Stimulated activated CD8-positive, alpha-beta memory T cell treated with anti-CD3 and anti-CD28 coated beads, Interleukin-4, amount 100 ng/mL, for 4 hours (primary cell): ENCODE results near the gene HOXD12.

Source experiments
- DNase-seq, 2 donors: peaks; one replicate each; pipeline ENCODE4 v3.0.0-alpha.2; 2020; ENCODE audit warnings: low read depth in 2 of 2, low spot score in 1 of 2

The HOXD12 gene

DNA sequence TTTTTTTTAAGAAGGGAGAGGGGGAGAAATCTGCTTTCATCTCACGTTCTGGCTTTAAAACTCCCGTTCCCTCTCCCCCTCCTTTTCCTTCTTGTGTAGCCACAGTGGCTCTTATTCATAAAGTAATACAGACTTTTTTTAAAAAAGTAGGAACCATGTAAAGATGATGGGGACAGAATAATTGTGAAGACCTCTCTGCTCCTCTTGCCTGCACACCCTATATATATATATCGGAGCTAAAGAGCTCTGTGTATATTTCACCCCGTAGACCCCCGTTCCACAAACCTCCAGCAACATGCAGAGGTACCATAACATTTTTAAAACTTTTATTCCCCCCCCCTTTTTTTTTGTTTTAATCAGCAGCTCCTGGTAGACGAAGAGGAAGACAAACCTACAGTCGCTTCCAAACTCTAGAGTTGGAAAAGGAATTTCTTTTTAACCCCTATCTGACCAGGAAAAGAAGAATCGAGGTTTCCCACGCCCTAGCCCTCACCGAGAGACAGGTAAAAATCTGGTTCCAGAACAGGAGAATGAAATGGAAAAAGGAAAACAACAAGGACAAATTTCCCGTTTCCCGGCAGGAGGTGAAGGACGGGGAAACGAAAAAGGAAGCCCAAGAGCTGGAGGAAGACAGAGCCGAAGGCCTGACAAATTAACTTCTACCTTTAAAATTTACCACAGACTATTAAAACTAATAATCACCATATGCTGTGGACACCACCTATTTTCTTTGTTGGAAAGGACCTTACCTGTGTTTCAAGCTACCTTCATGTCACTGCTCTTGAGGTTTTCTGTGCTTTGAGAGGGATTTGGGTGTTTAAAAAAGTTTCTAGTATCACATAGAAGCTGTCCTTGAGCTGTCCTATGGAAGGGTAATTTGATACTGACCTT is 31.6 kb downstream of the HOXD12 start:
- DNase-seq = no peak

DNA sequence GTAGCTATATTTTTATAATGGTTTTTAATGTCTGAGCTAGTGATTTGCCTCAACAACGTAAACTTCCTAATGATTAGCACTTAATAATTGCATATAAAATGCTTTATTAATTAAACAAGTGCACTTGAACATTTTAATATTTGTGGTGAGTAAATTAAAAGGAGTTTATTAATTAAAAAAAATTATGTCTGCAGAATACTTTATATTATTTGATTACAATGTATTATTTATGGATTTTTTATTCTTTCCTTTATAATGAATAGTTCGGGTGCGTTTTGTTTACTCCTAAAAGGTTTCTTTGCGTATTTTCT is 32.2 kb downstream of the HOXD12 start:
- DNase-seq = no peak

DNA sequence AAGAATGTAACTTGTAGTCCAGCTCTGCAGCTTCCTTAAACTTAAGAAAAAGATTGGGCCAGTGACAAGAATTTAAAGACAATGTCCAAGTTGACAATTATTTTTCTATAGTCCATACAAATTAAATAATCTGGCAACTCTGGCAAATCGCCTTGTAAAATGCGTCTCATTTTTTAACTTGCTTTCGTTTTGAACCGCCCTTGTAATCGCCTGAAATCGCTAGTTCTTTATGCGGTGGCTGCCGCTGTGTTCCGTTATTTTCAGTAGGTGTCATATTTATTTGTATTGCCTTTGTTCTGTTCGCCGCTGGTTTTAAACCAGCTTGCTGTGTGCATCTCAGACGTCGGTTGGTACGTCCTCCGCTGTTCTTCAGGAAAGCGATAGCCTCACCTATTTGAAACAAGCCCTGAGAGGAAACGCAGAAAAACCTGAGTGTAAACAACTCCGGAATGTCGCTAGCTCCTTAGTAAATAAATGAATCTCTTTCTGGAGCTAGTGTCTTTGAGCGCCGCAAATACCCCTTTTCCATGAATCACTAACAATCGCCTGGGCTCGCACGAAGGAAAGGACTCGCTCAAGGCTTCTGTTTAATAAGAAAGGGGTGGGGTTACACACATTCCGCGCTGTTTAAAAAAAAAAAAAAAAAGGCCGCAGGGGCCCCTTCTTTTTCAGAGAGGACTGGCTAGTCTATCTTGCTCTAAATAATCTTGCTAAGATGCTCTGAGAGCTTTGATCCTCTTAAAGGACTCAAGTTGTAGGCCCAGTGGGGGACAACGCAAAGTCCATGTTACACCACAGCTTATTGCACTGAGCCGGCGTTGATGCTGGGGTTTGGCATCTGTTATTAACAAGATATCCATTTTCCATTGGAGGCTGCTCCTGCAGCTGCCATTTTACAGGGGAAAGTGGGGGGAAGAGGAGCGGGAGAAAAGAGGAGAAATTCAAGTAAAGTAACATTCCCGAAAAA is 32.9 kb downstream of the HOXD12 start:
- DNase-seq = no peak

DNA sequence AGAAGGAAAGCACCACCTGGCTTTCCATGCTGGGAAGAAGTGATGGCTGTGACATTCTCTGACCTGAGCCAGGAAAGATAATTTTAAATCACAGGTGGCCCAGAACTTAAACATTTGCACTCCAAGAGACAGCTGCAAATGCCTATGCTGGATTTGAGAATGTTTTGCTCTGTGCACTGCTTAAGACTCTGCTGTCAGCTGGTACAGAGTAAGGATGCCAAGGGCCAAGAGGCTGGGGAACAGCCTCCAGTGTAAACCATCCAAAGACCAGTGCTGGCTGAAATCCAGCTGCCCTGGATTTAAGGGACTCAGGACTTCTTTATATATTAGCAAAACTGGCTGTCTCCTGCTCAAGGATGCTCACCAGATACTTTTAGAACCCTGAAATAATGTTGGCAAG is 33.8 kb downstream of the HOXD12 start:
- no peak for DNase-seq

DNA sequence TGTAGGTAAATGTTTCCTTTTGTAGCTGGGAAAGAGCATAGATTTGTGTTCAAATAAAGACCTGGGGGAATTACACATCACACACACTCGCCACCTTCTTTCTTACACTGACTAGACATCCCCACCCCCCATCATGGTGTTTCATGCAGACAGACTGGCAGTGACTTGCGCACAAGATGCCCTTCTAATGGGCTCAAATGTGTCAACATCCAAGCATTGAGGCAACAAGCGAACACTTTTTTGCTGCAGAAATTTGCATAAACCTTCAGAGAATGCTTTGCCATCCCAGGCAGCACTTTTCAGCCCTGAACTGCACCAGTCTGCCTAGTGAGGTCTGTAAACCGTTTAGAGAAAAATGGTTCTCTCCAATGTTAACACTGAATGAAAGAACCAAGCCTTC is 34.4 kb downstream of the HOXD12 start:
- no peak for DNase-seq

DNA sequence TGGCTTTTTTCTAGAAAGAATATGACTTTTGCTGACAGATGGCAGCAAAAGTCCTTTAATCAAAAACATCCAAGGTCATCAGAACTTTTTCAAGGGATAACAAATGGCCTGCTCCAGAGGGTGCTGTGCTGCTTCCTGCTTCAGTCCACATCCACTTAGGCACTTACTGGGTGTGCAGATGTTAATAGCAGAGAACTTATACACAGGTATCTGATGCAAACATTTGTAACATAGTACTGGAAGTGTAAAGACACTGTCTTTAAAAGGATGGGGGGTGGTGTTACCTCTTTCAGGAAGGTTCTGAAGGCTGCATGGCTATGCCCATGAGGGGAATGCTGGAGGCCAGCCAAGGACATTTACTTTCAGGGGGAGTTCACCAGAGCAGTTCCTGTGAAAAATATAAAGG is 35.4 kb downstream of the HOXD12 start:
- DNase-seq = no peak

DNA sequence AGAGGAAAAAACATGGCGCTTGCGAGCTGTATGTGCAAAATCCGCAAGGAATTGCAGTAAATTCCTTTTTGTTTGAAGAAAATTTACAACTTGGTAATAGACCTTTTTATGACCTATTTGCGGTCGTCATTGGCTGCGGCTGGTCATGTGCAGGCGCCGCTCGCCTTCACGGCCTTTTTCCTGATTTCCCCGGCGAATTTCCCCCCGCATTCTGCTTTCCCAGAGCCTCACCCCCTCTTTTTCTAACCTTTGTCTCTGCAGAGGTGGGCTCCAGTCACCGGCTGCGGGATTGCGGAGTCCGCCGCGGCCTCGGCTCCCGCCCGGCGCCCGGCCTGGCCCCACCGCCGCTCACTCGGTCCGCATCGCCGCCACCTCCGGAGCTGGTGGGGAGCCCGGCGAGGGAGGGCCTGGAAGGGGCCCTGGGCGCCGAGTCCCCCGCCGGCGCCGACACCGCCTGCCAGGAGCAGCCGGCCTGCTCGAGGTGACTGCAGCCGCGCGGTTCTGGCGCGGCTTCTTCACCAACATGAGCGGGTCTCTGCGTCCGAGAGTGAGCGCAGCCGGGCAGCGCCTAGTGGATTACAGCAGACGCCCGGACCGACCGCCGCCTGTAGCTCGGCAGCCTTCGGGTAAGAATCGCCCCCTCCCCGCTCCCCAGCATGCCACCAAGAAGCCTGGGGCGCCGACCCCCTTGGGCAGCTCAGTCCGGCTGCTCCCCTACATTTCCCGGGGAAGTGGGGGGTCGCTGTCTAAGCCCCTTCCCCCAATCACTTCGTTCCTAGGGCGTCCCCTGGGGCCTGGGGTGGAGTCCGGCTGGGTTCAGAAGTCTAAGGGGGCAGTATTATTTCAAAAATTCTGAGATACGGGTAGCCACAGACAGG is 37.0 kb downstream of the HOXD12 start:
- DNase-seq = no peak

DNA sequence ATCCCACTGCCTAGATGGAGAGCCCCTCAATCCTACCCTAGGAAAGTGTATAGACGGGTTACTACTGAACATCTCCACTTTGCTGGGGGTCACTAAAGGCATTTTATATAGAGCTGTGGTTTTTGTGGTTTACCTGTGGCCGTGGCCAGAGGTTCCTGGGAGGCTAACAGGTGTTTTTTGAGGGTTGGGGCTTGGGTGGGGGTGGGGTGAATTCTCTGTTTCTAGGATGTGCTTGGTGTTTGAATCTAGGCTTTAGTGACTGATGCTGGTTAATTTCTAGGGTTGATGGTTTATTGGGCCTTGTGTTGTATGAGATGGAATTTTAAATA is 37.6 kb downstream of the HOXD12 start:
- no peak for DNase-seq

DNA sequence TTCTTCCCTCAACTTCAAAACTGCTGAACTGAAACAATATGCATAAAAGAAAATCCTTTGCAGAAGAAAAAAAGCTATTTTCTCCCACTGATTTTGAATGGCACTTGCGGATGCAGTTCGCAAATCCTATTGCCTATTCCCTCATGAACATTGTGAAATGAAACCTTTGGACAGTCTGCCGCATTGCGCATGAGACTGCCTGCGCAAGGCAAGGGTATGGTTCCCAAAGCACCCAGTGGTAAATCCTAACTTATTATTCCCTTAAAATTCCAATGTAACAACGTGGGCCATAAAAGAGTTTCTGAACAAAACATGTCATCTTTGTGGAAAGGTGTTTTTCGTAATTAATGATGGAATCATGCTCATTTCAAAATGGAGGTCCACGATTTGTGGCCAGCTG is 38.3 kb downstream of the HOXD12 start:
- DNase-seq = no peak

DNA sequence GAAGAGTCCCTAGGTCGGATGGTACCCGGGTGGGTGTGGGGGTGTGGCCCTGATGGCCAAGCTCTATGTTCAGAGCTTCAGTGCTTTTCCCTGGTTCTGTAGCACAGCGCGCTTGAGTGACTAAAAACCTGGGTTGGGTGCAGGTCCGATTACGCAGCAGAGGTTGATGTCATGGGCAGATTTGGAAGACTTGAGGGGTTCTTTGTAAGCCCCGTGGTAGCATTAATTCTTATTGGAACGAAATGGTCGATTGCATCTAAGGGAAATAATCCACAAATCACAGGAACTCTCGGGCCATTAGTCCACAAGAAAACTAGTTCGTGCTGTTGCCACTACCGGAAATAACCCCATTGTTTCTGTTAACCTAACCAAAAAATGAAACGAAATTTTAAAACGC is 38.9 kb downstream of the HOXD12 start:
- no peak for DNase-seq

DNA sequence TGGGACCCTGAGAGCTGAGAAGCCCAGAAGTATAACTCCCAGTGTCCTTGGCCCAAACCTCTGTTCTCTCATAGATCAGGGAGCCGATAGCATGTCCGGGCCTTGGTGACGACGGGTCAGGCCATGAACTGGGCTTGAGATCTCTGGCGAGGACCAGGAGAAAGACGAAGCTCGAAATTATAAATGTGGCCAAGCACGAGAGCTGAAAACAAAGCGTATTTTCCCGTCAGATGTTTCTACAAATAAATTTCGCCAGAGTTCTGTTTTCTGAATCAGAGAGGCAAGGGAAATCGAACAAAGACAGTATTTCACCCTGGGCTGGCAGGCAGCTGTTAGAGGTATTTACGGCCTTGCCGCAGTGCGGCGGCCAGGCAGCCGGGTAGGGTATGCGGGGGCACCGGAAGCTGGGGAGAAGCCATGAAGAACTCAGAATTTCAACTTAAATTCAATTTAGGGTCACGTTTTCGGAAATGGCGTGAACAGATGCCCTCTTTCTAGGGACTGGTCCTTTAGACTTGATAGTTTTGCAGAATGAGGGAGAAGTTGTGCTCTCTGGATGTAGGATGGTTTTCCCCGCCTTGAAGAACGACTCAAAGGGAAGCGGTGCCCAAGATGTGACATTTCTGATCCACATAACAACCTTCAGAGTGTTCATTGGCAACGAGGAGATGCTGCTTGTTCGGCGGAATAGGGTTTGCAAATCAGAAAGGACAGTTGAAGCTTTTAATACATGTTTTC is 39.5 kb downstream of the HOXD12 start:
- no peak for DNase-seq

DNA sequence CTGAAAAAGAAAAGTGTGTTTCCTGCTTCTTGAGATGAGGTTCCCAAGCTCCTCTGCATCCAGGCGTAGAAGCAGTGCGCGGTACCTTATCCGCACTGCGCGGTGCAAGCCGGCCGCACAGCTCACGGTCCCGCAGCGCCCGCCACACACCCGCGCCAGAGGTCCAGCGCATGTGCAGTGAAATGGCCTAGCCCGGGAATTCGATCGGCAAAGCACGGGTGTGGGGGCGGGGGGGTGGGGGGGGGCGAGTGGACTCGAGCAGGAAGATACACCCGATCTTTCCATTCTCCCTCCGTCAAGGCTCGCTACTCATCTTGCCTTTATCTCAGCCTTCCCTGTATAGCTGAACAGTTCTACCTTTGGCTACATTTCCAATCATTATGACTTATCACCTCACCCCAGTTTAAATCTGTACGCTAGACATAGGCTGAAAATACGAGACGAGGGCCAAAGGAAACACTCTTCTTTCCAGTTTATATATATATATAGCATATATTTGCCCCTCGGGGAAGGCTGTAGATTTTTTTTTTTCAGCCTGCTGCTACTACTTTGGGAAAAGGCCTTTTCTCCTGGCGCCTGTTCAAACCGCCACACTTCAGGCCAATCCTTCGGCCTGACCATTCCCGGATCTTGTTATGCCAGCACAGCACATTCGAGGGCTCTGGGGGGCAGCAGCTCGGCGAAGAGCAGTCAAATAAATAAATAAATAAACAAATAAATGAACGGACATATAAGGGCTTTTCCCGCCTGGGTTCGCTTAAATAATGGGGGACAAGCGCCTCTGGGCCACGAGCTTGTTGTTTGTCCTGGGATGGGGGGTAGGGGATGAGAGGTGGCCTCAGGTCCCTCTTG is 40.3 kb downstream of the HOXD12 start:
- DNase-seq = no peak

DNA sequence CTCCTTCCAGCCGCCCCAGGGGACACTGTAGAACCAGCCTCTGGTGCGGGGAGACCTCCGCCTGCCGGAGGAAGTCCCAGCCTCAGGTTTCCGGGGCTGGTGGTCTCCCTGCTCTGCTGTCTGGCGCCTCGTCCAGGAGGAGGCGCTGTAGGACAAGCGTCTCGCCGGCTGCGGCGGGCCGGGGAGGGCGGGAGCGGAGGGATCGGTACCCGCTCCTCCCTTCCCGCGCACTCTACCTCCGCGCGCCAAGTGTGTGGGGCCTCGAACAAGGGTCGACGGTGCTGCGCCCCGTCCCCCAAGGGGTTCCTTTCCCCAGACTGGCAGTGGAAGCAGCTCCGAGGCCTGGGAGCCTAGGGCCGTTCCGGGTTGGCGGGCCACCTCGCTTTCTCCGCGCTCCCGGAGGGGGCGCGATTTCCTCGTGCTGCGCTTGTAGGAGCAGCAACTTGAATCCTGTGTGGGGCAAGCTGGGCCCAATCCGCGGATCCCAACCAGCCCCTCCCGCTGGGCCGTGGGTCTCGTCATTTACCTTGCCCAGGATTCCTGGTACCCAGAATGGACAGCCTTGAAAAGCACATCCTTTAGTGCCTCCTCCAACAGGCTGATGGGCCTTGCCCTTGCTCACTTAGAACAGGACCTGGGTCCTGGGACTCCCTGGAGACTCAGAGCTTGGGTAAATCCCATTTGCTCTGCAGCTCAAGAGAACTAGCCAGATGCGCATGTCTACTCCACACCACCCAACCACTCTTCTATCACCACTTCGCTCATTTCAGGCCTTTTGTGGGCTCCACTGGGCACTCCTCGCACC is 41.1 kb downstream of the HOXD12 start:
- peak in 1 of 2 donors; percentile 16 for DNase-seq

DNA sequence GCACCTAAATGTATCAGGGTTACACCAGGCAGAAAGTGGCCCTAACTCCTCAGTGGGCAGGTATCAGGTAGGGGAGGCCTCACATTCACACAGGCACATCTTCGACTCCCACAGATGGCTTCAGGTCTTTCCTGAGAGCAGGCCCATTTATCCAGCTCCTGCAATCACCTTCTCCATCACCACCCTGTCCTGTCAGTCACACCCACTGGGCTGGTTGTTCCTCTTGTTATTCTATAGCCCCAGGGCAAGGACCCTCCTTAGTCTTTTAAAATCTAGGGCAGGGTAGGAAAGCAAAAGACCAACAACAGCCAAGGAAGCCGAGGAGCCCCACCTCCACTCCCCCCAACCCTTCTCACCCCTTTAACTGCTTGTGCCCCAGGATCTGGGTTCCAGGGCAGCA is 42.7 kb downstream of the HOXD12 start:
- DNase-seq = no peak

DNA sequence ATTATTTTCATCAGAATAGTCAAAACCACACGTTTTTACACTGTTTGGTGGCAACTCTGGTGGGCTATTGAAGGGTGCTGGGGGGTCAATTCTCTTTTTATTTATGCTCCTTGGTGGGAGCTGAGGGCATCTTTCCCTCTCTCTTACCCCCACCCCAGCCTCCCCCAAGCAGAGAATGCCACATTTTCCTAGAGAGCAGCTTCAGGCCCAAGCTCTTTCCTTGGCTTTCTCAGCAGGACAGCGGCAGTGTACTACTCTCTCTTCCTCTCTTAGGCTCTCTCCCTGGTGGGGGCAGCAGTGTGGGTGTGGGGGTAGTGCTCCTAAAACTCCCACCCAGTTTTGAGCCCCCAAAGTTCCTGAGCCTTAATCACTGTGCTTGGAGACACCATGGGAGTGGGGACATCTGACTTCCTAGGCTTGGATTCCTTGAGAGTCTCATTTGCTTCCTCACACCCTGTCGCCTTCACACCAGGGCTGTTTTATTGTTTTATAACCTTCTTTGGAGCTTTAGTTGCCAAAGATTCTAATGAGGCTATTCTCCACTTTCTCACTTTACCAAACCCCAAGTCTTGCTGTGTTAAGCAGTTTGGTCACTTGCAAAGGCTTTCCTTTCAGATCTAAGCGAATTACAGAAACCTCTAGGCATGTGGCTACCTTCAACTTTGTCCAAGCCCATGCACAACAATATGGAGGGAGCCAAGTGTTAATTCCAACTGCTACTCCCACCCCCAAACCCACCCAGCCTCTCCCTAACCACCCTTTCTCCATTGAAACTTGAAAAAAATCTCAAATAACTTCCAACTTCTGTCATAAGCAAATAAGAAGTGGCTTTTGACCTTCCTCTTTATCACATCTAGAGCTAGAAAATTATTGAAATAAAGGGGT is 45.7 kb downstream of the HOXD12 start:
- DNase-seq = no peak

DNA sequence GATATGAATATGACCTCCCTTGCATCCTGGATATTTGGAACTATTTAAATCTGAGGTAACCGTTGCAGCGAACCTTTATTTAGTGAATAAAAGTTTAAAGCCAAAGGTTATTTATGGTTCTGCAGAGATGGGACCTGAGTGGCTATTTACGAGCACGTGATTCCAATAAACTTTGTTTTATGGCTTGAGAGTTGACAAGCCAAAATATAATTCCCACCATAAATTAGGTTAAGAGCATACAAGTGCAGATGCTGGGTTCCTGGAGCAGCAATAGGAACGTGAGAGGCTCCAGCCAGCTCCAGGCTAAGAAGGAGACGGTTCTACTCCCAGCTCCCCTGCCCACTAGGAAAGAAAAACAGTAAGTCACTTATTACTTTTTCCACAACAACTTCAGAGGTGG is 46.5 kb downstream of the HOXD12 start:
- no peak for DNase-seq

DNA sequence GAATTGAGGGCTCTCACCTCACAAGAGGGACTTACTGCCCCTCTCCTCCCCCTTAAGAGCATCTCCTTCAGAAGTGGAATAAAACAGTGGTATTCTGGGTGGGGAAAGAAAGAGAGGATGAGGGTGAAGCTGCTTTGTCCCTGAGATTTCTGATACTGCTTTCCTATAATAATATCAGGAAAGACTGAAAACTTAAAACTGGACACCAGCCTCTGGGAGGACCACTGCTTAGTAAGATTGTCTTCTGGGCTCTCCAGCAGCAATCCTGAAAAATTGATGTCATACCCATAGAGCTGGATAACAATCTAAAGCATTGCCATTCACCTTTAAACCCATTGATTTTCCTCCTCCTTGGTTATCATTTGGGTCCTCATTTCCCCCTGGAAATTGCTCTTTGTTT is 47.0 kb downstream of the HOXD12 start:
- DNase-seq = no peak

DNA sequence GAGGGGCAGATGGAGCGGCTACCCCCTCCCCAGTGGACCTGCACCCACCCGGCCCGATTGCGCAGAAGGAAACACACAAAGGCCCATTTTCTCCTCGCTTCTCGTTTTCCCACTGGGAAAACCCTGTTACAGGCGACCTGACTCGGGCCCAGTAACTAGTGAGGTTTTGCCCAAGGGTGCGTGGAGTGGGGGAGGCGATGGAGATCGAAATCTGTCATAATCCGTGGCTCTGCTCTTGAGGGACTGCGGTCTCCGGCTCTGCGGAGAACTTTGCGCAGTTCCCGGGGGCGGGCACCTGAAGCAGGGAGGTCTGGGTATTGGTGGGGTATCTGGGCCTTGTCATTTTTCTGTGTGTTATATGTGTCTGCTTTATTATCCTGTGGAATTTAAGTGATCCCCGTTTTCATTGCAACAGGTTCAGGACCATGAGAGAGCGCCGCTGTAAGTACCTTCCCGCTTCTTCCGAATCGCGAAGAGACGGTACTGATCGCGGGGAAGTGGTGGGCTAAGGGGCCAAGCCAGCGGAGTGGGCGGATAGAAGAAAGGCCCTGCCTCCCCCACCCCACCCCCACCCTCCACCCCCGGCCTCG is 47.7 kb downstream of the HOXD12 start:
- no peak for DNase-seq
